Nephron progenitor cell (in vitro differentiated cells): ENCODE measurements around the gene PTX3.

Source experiments
- DNase-seq: peaks from one replicate; pipeline ENCODE4 v3.0.0; 2021
- H3K27ac Mint-ChIP-seq: 2 replicates; pipeline ENCODE4 v1.8.0; 2021; ENCODE audit warnings: mild to moderate bottlenecking, moderate library complexity, mixed read lengths
- H3K27me3 Mint-ChIP-seq: 2 replicates; pipeline ENCODE4 v1.8.0; 2021; ENCODE audit warnings: mild to moderate bottlenecking, low read depth, mixed read lengths; ENCODE audit not compliant: poor library complexity
- H3K36me3 Mint-ChIP-seq: 2 replicates; pipeline ENCODE4 v1.8.0; 2021; ENCODE audit warnings: low read depth, mixed read lengths
- H3K4me1 Mint-ChIP-seq: 2 replicates; pipeline ENCODE4 v1.8.0; 2021; ENCODE audit warnings: mixed read lengths
- H3K4me3 Mint-ChIP-seq: 2 replicates; pipeline ENCODE4 v1.8.0; 2021; ENCODE audit warnings: mild to moderate bottlenecking, moderate library complexity, mixed read lengths
- H3K9me3 Mint-ChIP-seq: 2 replicates; pipeline ENCODE4 v1.8.0; 2021; ENCODE audit warnings: mild to moderate bottlenecking, moderate library complexity, mixed read lengths
- TF ChIP-seq, protein P1 (sequence below): fragments of 200-600 bp; sonication (generic); IDR thresholded peaks from 2 replicates; pipeline ENCODE4 v1.5.0; 2021; ENCODE audit warnings: antibody characterized with exemption

The PTX3 gene

DNA sequence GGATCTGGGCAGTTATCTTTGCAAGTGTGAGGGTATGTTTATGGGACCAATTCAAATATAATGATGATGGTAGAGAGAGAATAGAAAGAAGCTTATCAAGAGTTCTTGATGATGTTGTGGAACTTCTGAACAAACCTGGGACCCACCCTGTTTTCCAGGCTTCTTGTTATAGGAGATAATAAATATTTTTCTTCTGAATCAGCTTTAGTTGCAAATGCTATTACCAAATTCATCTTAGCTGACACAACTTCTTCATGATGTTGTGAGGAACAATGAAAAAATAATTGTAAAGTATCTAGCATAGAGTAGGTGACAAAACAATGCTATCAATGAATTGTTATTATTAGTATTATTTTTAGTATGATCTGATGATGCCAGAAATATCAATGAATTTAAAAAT lies 43.5 kb upstream of the PTX3 start:
- TF ChIP-seq, protein P1, sequence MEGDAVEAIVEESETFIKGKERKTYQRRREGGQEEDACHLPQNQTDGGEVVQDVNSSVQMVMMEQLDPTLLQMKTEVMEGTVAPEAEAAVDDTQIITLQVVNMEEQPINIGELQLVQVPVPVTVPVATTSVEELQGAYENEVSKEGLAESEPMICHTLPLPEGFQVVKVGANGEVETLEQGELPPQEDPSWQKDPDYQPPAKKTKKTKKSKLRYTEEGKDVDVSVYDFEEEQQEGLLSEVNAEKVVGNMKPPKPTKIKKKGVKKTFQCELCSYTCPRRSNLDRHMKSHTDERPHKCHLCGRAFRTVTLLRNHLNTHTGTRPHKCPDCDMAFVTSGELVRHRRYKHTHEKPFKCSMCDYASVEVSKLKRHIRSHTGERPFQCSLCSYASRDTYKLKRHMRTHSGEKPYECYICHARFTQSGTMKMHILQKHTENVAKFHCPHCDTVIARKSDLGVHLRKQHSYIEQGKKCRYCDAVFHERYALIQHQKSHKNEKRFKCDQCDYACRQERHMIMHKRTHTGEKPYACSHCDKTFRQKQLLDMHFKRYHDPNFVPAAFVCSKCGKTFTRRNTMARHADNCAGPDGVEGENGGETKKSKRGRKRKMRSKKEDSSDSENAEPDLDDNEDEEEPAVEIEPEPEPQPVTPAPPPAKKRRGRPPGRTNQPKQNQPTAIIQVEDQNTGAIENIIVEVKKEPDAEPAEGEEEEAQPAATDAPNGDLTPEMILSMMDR, result no peak
- no peaks in the 10 kb centered on the region for H3K27me3 Mint-ChIP-seq
- no peak overlapping the region for H3K4me3 Mint-ChIP-seq
- H3K4me1 Mint-ChIP-seq, result no peaks in the 10 kb centered on the region
- no peaks in the 10 kb centered on the region for H3K36me3 Mint-ChIP-seq
- H3K9me3 Mint-ChIP-seq, result peaks cover 9% of the 10 kb centered on the region
- no peak for DNase-seq
- H3K27ac Mint-ChIP-seq, result no peak overlapping the region

DNA sequence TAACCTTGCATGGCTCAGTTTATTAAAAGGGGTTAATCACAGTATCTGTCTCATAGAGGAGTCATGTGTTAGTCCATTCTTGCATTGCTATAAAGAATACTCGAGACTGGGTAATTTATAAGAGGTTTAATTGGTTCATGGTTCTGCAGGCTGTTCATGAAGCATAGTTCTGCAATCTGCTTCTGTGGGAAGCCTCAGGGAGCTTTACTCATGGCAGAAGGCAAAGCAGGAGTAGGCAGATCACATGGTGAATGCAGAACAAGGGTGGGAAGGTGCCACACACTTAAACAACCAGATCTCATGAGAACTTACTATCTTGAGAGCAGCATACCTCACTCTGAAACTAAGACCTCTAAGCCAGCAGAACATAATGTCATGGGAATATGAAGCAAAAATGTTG lies 42.2 kb upstream of the PTX3 start:
- Mint-ChIP-seq H3K36me3 (no peaks in the 10 kb centered on the region), H3K27me3 (no peaks in the 10 kb centered on the region), H3K4me1 (no peaks in the 10 kb centered on the region), H3K27ac (no peak overlapping the region), H3K4me3 (no peak overlapping the region), H3K9me3 (peaks cover 9% of the 10 kb centered on the region)
- no peak for DNase-seq
- TF ChIP-seq, protein P1, result no peak

DNA sequence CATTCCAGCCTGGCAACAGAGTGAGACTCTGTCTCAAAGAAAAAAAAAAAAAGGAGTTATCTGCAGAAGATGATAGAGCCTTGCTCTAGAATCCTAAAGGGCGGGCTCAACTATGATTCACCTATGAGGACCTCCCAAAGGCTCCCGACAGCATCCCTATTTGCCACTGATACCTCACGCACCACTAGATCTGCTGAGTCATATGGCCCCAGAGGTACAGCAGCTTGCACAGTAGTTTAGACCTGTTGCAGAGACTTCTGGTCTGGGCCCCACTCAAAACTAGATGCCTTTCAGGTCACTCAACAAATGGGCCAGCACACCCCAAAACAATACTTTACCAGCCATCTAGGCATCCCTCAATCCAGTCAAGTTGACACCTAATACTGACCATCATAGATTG lies 38.1 kb upstream of the PTX3 start:
- Mint-ChIP-seq H3K27me3 (no peaks in the 10 kb centered on the region), H3K9me3 (no peaks in the 10 kb centered on the region), H3K27ac (no peak overlapping the region), H3K4me1 (no peaks in the 10 kb centered on the region), H3K4me3 (no peak overlapping the region), H3K36me3 (no peaks in the 10 kb centered on the region)
- no peak for DNase-seq
- TF ChIP-seq, protein P1, result no peak

DNA sequence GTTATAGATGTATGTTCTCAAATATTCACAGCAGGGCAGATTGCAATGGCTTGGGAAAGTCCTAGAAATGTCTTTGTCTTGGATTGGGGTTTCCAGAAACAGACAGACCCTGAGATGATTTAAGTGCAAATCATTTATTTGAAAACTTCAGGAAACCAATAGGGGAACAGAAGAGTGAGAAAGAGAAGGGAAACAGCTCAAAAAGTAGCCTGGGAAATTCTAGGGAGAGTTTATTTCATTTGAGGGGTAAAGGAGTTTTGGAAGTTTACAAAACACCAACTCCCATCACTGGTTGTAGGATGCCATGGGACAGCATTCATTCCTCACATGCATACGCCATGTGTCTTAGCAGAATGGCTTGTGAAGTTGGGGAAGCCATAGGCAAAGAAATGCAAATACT lies 32.3 kb upstream of the PTX3 start:
- peaks cover 7% of the 10 kb centered on the region for H3K4me1 Mint-ChIP-seq
- DNase-seq, result no peak
- H3K27ac Mint-ChIP-seq, result peak overlapping the region; percentile 70
- H3K36me3 Mint-ChIP-seq, result no peaks in the 10 kb centered on the region
- TF ChIP-seq, protein P1, result no peak
- H3K9me3 Mint-ChIP-seq, result no peaks in the 10 kb centered on the region
- peaks cover 6% of the 10 kb centered on the region for H3K27me3 Mint-ChIP-seq
- no peak overlapping the region for H3K4me3 Mint-ChIP-seq

DNA sequence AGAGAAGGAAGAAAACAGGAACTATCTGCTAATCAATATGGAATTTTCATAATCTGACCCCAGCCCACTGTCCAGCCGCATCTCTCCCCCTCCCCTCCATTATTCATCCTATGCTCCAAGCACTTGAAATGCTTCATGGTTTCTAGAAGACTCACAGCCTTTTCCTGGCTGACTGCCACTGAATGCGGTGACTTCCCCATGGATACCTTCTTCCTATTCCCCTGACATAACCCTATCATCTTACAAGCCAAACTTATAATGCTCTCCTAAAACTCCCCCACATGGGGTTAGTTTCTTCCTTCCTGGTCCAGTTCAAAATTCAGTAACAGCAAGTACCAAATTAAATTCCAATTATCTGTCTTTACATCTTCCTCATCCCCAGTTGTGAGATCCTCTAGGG lies 31.2 kb upstream of the PTX3 start:
- peaks cover 7% of the 10 kb centered on the region for H3K4me1 Mint-ChIP-seq
- H3K9me3 Mint-ChIP-seq, result no peaks in the 10 kb centered on the region
- H3K27me3 Mint-ChIP-seq, result peaks cover 6% of the 10 kb centered on the region
- DNase-seq, result no peak
- no peak overlapping the region for H3K27ac Mint-ChIP-seq
- TF ChIP-seq, protein P1, result no peak
- H3K36me3 Mint-ChIP-seq, result no peaks in the 10 kb centered on the region
- H3K4me3 Mint-ChIP-seq, result no peak overlapping the region

DNA sequence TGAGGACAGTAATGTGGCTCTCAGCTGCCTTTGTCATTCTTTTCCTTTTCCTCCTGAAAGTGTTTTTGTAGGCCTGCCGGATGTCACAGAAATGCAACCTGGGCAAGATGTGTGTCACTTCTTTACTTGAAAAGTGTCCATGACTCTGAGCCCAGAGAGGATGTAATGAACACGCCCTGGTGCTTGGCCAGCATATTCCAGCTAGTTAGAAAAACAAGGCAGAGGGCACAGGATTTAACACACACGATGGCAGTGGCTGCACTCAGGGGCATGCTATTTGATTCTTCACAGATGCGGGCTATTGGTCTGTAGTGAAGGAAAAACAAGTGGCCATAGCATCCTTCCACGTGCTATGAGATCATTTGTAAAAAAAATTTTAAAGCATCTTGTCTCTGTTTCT lies 30.3 kb upstream of the PTX3 start:
- Mint-ChIP-seq H3K9me3 (peaks cover 5% of the 10 kb centered on the region), H3K27ac (no peak overlapping the region), H3K4me1 (peaks cover 7% of the 10 kb centered on the region), H3K27me3 (peaks cover 10% of the 10 kb centered on the region), H3K4me3 (no peak overlapping the region), H3K36me3 (no peaks in the 10 kb centered on the region)
- TF ChIP-seq, protein P1, result no peak
- no peak for DNase-seq
